GM23248 (cell line): ENCODE results near the gene GP9.

ENCODE experiments used
- EZH2 ChIP-seq: fragments of 200-600 bp; sonication (generic); IDR thresholded peaks from 2 replicates; pipeline ENCODE4 v1.6.1; 2018; ENCODE audit warnings: antibody characterized with exemption, mild to moderate bottlenecking; ENCODE audit not compliant: insufficient read depth, poor library complexity, severe bottlenecking
- EZH2phosphoT487 ChIP-seq: fragments of 200-600 bp; sonication (generic); IDR thresholded peaks from 2 replicates; pipeline ENCODE4 v1.6.1; 2018; ENCODE audit warnings: antibody characterized with exemption, moderate library complexity, mild to moderate bottlenecking, low read depth; ENCODE audit not compliant: insufficient read depth

GRCh38 chr3:129104498-129105079 is 44.0 kb downstream of the GP9 start:
- TF ChIP-seq EZH2 (no peak), EZH2phosphoT487 (no peak)
